KMS-11 (cell line): Measurements from ENCODE around the gene UBE2J1.
"Not testable (repeated sequence)": the region's sequence is repeated elsewhere in the genome, so short reads cannot be mapped to it uniquely, and the experiment has no call there.

Source experiments
- H2AFZ ChIP-seq: fragments of 200-600 bp; sonication (generic); 2 replicates; pipeline ENCODE4 v1.6.1; 2016; ENCODE audit warnings: antibody characterized with exemption, mixed run types, low read depth
- H3K27ac ChIP-seq: fragments of 200-600 bp; sonication (generic); 2 replicates; pipeline ENCODE4 v1.6.1; 2016; ENCODE audit warnings: mild to moderate bottlenecking, mixed run types
- H3K27me3 ChIP-seq: fragments of 200-600 bp; sonication (generic); 2 replicates; pipeline ENCODE4 v1.6.1; 2017; ENCODE audit warnings: mild to moderate bottlenecking, low read depth, mixed run types, moderate library complexity; ENCODE audit not compliant: insufficient read depth
- H3K36me3 ChIP-seq: fragments of 200-600 bp; sonication (generic); 2 replicates; pipeline ENCODE4 v1.6.1; 2017; ENCODE audit warnings: mild to moderate bottlenecking, mixed run types; ENCODE audit not compliant: insufficient read depth
- H3K4me1 ChIP-seq: fragments of 200-600 bp; sonication (generic); 2 replicates; pipeline ENCODE4 v1.6.1; 2016; ENCODE audit warnings: mild to moderate bottlenecking, low read depth, mixed run types; ENCODE audit not compliant: poor library complexity, severe bottlenecking
- H3K4me2 ChIP-seq: fragments of 200-600 bp; sonication (generic); 2 replicates; pipeline ENCODE4 v1.7.0; 2016; ENCODE audit warnings: mild to moderate bottlenecking, mixed run types
- H3K4me3 ChIP-seq: fragments of 200-600 bp; sonication (generic); IDR thresholded peaks from 2 replicates; pipeline ENCODE4 v1.6.1; 2017; ENCODE audit warnings: low read depth, low read length, mixed read lengths; ENCODE audit not compliant: insufficient read depth
- H3K79me2 ChIP-seq: fragments of 200-600 bp; sonication (generic); 2 replicates; pipeline ENCODE4 v1.6.1; 2016; ENCODE audit warnings: low read depth, mixed run types; ENCODE audit not compliant: insufficient read depth
- H3K9ac ChIP-seq: fragments of 200-600 bp; sonication (generic); 2 replicates; pipeline ENCODE4 v1.6.1; 2016; ENCODE audit warnings: mild to moderate bottlenecking, mixed run types
- H4K20me1 ChIP-seq: fragments of 200-600 bp; sonication (generic); 2 replicates; pipeline ENCODE4 v1.6.1; 2016; ENCODE audit warnings: mild to moderate bottlenecking, mixed run types; ENCODE audit not compliant: insufficient read depth
- TF ChIP-seq, protein P1 (sequence below): fragments of 200-600 bp; sonication (generic); conservative IDR thresholded peaks from 2 replicates; pipeline ENCODE4 v1.6.1; 2017; ENCODE audit warnings: low read depth, mild to moderate bottlenecking, antibody characterized with exemption, low read length, moderate library complexity, mixed read lengths

The UBE2J1 gene

DNA sequence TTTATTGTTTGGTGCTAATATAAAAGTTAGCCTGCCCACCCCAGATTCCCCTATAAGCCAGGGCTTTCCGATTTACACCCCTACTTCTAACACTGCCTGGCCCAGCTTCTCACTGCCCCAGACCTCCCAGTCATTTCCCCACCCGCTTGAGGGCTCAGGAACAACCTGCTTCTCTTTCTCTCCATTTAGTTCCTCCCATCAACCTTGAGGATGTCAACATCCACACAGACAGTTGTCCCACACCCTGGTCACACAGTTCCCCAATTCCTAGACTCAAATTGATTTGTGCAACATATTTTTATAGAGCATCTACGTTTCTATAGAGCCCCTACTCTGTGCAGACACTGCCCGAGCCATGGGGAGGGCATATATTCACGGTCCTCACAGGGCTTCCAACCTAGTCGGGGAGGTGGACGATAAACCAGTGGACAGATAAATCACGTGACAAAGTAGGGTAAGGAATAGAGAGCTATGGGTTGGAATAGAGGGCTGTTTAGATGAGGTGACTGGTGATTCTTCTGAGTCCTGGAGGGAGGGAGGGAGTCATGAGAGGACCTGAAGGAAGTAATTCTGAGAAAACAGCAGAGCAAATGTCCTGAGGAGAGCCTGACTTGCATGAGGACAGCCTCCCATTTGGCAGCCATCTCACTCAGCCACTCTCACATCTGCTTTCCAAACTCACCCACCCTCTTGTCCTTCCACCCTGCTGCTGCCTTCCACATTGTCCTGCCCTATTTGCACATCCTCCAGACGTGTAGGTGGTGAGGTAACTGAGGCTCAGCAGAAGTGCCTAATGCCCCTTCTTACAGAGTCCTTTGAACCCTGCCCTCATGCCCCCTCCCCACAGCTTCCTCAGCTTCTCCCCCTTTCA, 43.8 kb downstream of the UBE2J1 start:
- Histone ChIP-seq H3K36me3 (no peaks in the 10 kb centered on the region), H4K20me1 (no peaks in the 10 kb centered on the region), H3K9ac (no peak overlapping the region), H3K4me1 (no peaks in the 10 kb centered on the region), H3K27me3 (no peaks in the 10 kb centered on the region), H3K4me2 (no peak overlapping the region), H3K79me2 (no peaks in the 10 kb centered on the region), H2AFZ (no peak overlapping the region), H3K27ac (no peak overlapping the region), H3K4me3 (no peak overlapping the region)
- TF ChIP-seq, protein P1, sequence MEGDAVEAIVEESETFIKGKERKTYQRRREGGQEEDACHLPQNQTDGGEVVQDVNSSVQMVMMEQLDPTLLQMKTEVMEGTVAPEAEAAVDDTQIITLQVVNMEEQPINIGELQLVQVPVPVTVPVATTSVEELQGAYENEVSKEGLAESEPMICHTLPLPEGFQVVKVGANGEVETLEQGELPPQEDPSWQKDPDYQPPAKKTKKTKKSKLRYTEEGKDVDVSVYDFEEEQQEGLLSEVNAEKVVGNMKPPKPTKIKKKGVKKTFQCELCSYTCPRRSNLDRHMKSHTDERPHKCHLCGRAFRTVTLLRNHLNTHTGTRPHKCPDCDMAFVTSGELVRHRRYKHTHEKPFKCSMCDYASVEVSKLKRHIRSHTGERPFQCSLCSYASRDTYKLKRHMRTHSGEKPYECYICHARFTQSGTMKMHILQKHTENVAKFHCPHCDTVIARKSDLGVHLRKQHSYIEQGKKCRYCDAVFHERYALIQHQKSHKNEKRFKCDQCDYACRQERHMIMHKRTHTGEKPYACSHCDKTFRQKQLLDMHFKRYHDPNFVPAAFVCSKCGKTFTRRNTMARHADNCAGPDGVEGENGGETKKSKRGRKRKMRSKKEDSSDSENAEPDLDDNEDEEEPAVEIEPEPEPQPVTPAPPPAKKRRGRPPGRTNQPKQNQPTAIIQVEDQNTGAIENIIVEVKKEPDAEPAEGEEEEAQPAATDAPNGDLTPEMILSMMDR: no peak

DNA sequence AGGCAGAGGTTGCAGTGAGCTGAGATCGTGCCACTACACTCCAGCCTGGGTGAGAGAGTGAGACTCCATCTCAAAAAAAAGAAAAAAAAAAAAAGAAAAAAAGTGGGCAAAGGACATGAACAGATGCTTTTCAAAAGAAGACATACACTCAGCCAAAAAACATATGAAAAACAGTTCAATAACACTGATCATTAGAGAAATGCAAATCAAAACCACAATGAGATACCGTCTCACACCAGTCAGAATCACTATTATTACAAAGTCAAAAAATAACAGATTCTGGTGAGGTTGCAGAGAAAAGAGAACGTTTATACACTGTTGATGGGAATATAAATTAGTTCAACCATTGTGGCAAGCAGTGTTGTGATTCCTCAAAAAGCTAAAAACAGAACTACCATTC, 48.0 kb downstream of the UBE2J1 start:
- not testable (repeated sequence) for H3K36me3 ChIP-seq, H3K4me2 ChIP-seq, H3K4me3 ChIP-seq, H4K20me1 ChIP-seq, H3K27me3 ChIP-seq, H3K9ac ChIP-seq, H3K27ac ChIP-seq, H3K79me2 ChIP-seq, H2AFZ ChIP-seq
- H3K4me1 ChIP-seq: peaks cover 10% of the 10 kb centered on the region

DNA sequence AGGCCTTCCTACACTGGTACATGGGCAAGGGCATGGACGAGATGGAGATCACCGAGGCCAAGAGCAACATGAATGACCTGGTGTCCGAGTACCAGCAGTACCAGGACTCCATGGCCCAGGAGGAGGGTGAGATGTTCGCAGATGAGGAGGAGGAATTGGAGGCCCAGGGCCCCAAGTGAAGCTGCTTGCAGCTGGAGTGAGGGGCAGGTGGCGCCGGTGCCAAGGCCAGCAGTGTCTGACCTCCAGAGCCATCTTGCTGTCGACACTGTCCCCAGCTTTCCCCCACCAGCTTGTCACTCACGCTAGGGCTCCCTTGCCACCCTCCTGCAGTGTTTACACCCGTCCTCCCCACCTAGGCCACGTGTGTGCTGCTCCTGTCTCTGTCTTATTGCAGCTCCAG, 49.6 kb downstream of the UBE2J1 start:
- no peak overlapping the region for H3K4me3 ChIP-seq
- H4K20me1 ChIP-seq: no peaks in the 10 kb centered on the region
- TF ChIP-seq, protein P1: no peak
- H3K27me3 ChIP-seq: no peaks in the 10 kb centered on the region
- no peaks in the 10 kb centered on the region for H3K79me2 ChIP-seq
- H3K27ac ChIP-seq: no peak overlapping the region
- H3K4me2 ChIP-seq: no peak overlapping the region
- H3K36me3 ChIP-seq: no peaks in the 10 kb centered on the region
- H2AFZ ChIP-seq: no peak overlapping the region
- H3K9ac ChIP-seq: no peak overlapping the region
- H3K4me1 ChIP-seq: peaks cover 24% of the 10 kb centered on the region

DNA sequence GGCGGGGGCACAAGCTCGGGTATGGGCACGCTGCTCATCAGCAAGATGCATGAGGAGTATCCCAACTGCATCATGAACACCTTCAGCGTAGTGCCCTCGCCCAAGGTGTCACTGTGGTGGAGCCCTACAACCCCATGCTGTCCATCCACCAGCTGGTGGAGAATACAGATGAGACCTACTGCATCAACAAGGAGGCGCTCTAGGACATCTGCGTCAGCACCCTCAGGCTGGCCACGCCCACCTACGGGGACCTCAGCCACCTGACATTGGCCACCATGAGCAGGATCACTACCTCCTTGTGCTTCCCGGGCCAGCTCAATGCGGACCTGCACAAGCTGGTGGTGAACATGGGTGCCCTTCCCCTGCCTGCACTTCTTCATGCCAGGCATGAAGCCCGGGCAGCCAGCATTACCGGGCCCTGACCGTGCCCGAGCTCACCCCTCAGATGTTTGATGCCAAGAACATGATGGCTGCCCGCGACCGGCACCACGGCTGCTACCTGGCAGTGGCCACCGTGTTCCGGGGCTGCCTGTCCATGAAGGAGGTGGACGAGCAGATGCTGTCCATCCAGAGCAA, 50.2 kb downstream of the UBE2J1 start:
- Histone ChIP-seq H2AFZ (no peak overlapping the region), H3K79me2 (no peaks in the 10 kb centered on the region), H3K9ac (no peak overlapping the region), H3K4me1 (peaks cover 29% of the 10 kb centered on the region), H3K27ac (no peak overlapping the region), H3K4me2 (no peak overlapping the region), H4K20me1 (no peaks in the 10 kb centered on the region), H3K4me3 (no peak overlapping the region), H3K36me3 (no peaks in the 10 kb centered on the region), H3K27me3 (no peaks in the 10 kb centered on the region)
- TF ChIP-seq, protein P1: no peak

DNA sequence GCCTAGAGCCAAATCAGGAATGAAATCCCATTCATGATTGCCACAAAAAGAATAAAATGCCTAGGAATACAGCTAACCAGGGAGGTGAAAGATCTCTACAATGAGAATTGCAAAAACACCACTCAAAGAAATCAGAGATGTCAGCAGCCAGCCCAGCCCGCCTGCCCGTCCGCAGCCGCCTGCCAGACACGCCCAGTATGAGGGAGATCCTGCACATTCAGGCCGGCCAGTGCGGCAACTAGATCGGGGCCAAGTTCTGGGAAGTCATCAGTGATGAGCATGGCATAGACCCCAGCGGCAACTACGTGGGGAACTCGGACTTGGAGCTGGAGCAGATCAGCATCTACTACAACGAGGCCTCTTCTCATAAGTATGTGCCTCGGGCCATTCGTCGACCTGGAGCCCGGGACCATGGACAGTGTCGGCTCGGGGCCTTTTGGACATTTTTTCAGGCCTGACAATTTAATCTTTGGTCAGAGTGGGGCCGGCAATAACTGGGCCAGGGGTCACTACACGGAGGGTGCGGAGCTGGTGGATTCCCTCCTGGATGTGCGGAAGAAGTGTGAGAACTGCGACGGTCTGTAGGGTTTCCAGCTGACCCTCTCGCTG, 50.8 kb downstream of the UBE2J1 start:
- TF ChIP-seq, protein P1: no peak
- Histone ChIP-seq H3K36me3 (no peaks in the 10 kb centered on the region), H3K79me2 (no peaks in the 10 kb centered on the region), H3K4me3 (no peak overlapping the region), H4K20me1 (no peaks in the 10 kb centered on the region), H2AFZ (no peak overlapping the region), H3K27ac (no peak overlapping the region), H3K9ac (no peak overlapping the region), H3K4me2 (no peak overlapping the region), H3K4me1 (peaks cover 35% of the 10 kb centered on the region), H3K27me3 (no peaks in the 10 kb centered on the region)
